ENCODE data around the gene ZCCHC2.

ZCCHC2 gene

DNA sequence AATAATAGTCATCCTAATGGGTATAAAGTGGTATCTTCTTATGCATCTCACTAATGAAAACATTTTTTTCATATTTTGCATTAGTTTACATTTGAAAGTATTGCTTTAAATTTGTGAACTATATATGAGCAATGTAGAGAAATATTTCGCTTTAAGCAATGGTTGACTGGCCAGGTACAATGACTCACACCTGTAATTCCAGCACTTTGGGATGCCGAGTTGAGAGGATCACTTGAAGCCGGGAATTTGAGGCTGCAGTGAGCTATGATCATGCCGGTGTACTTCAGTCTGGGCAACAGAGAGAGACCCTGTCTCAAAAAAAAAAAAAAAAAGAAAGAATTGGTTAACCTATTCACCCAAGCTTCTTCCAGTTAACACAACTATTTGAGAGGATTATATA lies 15.1 kb downstream of the ZCCHC2 start:
- no peak for DNase-seq (ENCODE audit: low read depth in 2 of 2)

DNA sequence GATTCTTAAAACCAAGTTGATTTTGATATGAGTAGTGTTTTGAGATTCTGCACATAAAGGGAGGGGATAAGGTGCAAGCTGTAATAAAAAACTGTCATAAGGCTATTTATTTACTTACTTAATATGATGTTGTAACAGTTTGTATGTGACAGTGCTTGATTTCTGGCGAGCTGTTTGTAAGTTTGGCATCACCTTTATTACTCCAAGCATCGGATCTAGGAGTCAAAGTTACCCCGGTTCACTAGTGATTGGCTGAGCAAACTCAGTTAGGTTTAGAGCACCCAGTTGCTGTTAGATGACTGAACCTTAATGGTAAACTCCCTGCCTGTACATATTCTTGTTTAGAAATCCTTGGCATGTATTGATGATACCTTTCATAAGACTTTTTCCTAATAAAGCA lies 16.1 kb downstream of the ZCCHC2 start:
- no peak for DNase-seq (ENCODE audit: low read depth in 2 of 2)

GRCh38 chr18:62539284-62540165 lies 16.7 kb downstream of the ZCCHC2 start:
- no peak for DNase-seq (ENCODE audit: low read depth in 2 of 2)

DNA sequence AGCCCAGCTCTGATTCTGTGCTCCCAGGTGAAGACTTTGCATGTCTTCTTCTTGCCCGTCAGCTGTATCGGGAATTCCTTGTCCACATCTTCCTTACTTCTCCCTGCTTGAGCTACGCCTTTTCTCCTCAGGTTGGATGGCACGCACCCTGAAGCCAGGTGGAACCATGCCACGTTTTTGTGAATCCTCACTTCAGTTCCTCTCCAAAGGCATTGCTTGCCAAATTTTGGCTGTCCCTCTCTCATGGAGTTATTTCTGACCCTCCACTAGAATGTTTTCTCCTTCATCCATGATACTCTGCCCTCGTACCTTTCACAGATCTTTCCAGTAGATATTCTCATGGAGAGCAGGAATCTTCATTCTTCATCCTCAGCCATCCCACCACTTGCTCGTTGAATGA lies 20.2 kb downstream of the ZCCHC2 start:
- no peak for DNase-seq (ENCODE audit: low read depth in 2 of 2)

GRCh38 chr18:62545098-62545497 lies 22.3 kb downstream of the ZCCHC2 start:
- DNase-seq (ENCODE audit: low read depth in 2 of 2), result no peak

GRCh38 chr18:62549755-62550154 lies 26.9 kb downstream of the ZCCHC2 start:
- DNase-seq (ENCODE audit: low read depth in 2 of 2), result no peak

GRCh38 chr18:62550746-62551145 lies 27.9 kb downstream of the ZCCHC2 start:
- no peak for DNase-seq (ENCODE audit: low read depth in 2 of 2)

GRCh38 chr18:62551972-62552513 lies 29.2 kb downstream of the ZCCHC2 start:
- DNase-seq (ENCODE audit: low read depth in 2 of 2), result no peak

GRCh38 chr18:62554061-62554815 lies 31.4 kb downstream of the ZCCHC2 start:
- no peak for DNase-seq (ENCODE audit: low read depth in 2 of 2)

- DNase-seq (ENCODE audit: low read depth in 2 of 2), result no peak
These were observed 32.3 kb downstream of the ZCCHC2 start for GRCh38 chr18:62555135-62555534.

DNA sequence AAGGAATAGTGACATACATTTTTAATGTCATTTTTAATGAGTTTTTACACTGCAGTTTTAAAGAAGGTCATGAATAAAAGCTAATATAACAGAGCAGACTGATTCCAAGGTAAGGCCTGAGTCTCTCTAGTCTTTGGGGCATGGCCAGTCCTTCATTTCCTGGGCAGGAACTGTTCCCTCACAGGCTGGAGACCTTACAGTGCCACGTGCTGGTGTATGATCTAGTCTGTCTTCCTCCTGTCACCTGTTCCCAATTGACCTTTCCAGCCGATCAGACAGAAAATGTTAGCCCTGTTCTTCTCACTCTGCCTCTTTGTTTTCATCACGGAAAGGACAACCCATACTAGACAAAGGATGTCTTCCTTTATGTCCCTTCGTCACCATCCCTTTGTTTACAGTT lies 33.6 kb downstream of the ZCCHC2 start:
- DNase-seq (ENCODE audit: low read depth in 2 of 2), result no peak

DNA sequence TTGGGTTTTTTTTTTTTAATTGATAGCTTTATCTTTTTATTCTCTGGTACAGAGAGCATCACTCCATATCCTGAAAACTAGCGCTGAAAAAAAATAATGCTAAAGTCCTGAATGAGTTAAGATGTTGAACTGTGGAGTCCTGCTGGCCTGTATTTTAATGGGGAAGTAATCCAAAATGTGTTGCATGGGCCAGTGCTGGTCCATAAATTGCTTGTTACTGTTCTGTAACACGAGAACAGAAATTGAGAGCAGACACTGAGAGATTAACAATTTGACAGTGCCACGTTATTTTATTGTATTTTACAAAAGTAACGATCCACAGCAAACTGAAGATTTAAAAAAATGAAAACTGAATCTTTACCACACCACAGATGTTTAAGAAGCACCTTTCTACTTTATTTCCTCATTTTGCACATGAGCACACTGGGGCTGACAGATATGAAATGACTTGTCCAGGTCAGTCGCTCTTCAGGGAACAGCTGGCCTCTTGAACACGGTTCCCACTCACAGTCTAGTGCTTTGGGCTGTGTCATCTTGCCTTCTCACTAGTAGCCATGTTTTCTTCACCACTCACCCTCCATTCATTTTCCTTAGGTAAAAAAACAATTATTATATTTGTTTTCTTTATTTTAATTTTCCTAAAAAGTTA lies 35.3 kb downstream of the ZCCHC2 start:
- DNase-seq (ENCODE audit: low read depth in 2 of 2), result no peak

GRCh38 chr18:62564044-62564443 lies 41.2 kb downstream of the ZCCHC2 start:
- no peak for DNase-seq (ENCODE audit: low read depth in 2 of 2)

DNA sequence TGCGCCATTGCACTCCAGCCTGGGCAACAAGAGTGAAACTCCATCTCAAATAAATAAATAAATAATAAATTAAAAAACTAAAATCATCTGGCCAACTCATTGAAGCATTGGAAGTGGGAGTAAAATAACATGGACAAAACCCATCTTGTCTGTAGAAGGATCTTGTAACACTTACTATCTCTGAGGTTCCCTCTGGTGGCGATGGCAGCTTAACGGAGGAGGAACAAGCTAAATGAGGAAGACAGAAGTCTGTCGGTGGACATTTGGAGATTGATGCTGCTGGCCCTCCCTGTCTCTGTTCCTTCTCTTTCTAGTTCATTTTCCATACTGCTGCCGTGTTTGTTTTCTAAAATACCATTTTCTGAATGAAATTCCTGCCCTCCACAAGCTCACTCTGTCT lies 43.4 kb downstream of the ZCCHC2 start:
- DNase-seq (ENCODE audit: low read depth in 2 of 2), result no peak

DNA sequence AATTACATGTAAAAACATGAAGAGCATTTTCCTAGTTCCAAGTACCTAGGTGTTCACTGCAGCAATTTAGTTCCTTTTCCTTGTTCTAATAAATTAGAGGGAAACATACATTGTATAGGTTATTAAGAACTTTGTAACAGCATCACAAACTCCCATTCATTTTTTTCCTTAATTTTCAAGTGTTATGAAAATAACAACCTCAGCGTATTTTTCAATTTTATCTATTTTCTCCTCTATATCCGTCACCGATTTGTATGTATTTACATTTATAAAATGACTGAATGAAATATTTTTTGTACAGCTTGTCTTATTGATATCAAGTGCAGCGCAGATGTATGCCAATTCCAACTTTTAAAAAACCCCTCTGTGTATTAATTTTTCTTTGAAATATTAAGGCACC lies 44.0 kb downstream of the ZCCHC2 start:
- DNase-seq (ENCODE audit: low read depth in 2 of 2), result no peak

DNA sequence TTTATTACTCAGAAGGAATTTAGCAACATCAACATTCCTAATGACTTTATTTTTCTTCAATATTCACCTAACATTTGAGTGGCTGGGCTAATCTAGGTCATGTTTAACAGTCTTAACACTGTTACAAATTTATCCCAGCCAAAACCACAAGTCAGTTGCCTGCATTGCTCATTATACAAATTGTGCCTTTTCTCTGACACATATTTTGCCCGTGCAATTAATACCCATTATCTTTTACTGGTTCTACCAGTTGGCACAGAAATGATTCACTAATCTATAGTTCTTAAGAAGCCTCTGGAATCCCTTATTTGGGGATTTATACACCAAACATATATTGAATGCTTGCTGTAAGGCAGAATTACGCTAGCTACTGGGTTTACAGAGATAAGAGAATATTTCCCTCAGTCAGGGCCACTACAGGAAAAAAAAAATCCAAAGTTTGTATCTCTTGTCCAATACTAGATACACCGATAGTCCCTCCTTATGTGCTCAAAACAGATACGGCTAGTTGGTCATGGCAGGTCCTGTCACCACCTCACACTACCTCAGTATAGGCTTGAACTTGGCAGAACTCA lies 46.3 kb downstream of the ZCCHC2 start:
- no peak for DNase-seq (ENCODE audit: low read depth in 2 of 2)

- no peak for DNase-seq (ENCODE audit: low read depth in 2 of 2)
These were observed 48.2 kb downstream of the ZCCHC2 start for GRCh38 chr18:62571037-62571436.

- no peak for DNase-seq (ENCODE audit: low read depth in 2 of 2)
These were observed 48.8 kb downstream of the ZCCHC2 start for GRCh38 chr18:62571648-62572047.

- no peak for DNase-seq (ENCODE audit: low read depth in 2 of 2)
These were observed 49.6 kb downstream of the ZCCHC2 start for GRCh38 chr18:62572456-62572855.

GRCh38 chr18:62574776-62575175 lies 52.0 kb downstream of the ZCCHC2 start:
- no peak for DNase-seq (ENCODE audit: low read depth in 2 of 2)

GRCh38 chr18:62576271-62576670 lies 53.4 kb downstream of the ZCCHC2 start:
- DNase-seq (ENCODE audit: low read depth in 2 of 2), result no peak

All from stimulated activated CD4-positive, alpha-beta T cell treated with anti-CD3 and anti-CD28 coated beads, Interleukin-12 subunit alpha, Interleukin-12 subunit beta, amount 100 ng/mL, for 24 hours (primary cell).